ENCODE measurements around the gene CIPC. TPM values are rescaled to one million over a fixed set of nuclear protein-coding genes. Genes with fewer than 3 reads are reported as not detected.

CIPC gene
- polyA plus RNA-seq, 1 experiment = 9.9 TPM

- Histone ChIP-seq H3K4me3 (ENCODE audit: low read depth, low read length) (no peak overlapping the region), H3K27ac (ENCODE audit: low read depth, low read length) (no peak overlapping the region), H3K9me3 (ENCODE audit: control insufficient read depth, insufficient read depth, low read length) (no peaks in the 10 kb centered on the region), H3K27me3 (ENCODE audit: control insufficient read depth, insufficient read depth, low read length) (peaks cover 13% of the 10 kb centered on the region)
- TF ChIP-seq CTCF (IDR thresholded peaks at IDR 0.05; ENCODE audit: low read depth, low read length) = no peak
- ChIA-PET CTCF (no interaction called here), POLR2A (no interaction called here)
- DNase-seq (ENCODE audit: low read depth, low spot score) = no peak
Measured at GRCh38 chr14:77158882-77159255, 60.8 kb downstream of the CIPC start.

DNA sequence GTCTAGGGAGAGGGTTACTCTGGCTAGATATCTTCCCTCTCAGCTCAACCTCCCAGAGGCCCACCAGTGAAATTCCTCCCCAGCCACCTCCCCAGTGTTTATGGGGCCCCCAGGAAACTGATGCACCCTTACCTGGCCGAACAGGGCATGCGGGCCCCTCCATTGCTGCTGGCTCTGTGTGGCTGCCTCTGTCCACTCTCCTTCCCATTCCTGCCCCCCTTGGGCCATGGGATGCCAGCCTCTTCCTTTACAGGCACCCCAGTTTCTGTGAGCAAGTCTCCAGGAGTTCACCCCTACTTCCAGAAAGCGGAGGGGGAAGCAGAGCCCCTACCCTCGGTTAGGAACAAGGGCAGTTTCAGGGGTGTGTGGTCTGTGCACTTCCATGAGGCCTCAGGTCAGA, 63.0 kb downstream of the CIPC start:
- ChIA-PET POLR2A (no interaction called here), CTCF (no interaction called here)
- Histone ChIP-seq H3K9me3 (ENCODE audit: control insufficient read depth, insufficient read depth, low read length) (no peaks in the 10 kb centered on the region), H3K27me3 (ENCODE audit: control insufficient read depth, insufficient read depth, low read length) (peaks cover 3% of the 10 kb centered on the region), H3K4me3 (ENCODE audit: low read depth, low read length) (no peak overlapping the region), H3K27ac (ENCODE audit: low read depth, low read length) (no peak overlapping the region)
- no peak for DNase-seq (ENCODE audit: low read depth, low spot score)
- no peak for TF ChIP-seq CTCF (IDR thresholded peaks at IDR 0.05; ENCODE audit: low read depth, low read length)

Other genes starting within 250 kb of the CIPC start
- gene IRF2BPL, start 69.5 kb upstream of the CIPC start, polyA plus RNA-seq (2011; rRNA removed) = 17.1 and 21.8 TPM in 2 replicates
- gene ZDHHC22, start 43.5 kb downstream of the CIPC start, polyA plus RNA-seq (2011; rRNA removed) = not detected in 2 replicates
- not detected in 2 replicates for gene TMEM63C, start 83.5 kb downstream of the CIPC start, polyA plus RNA-seq (2011; rRNA removed)
- not detected in 2 replicates for gene NGB, start 172.9 kb downstream of the CIPC start, polyA plus RNA-seq (2011; rRNA removed)
- 11.0 and 17.2 TPM in 2 replicates for gene POMT2, start 222.6 kb downstream of the CIPC start, polyA plus RNA-seq (2011; rRNA removed)
- 12.4 and 16.8 TPM in 2 replicates for gene GSTZ1, start 222.8 kb downstream of the CIPC start, polyA plus RNA-seq (2011; rRNA removed)